Nephron progenitor cell (in vitro differentiated cells): ENCODE measurements around the gene KLHL11.
A peak's percentile ranks its signal among the peaks of the same experiment; 100 is the strongest.

Source experiments
- DNase-seq: peaks from one replicate; pipeline ENCODE4 v3.0.0; 2021
- H3K27ac Mint-ChIP-seq: 2 replicates; pipeline ENCODE4 v1.8.0; 2021; ENCODE audit warnings: mild to moderate bottlenecking, moderate library complexity, mixed read lengths
- H3K27me3 Mint-ChIP-seq: 2 replicates; pipeline ENCODE4 v1.8.0; 2021; ENCODE audit warnings: mild to moderate bottlenecking, low read depth, mixed read lengths; ENCODE audit not compliant: poor library complexity
- H3K36me3 Mint-ChIP-seq: 2 replicates; pipeline ENCODE4 v1.8.0; 2021; ENCODE audit warnings: low read depth, mixed read lengths
- H3K4me1 Mint-ChIP-seq: 2 replicates; pipeline ENCODE4 v1.8.0; 2021; ENCODE audit warnings: mixed read lengths
- H3K4me3 Mint-ChIP-seq: 2 replicates; pipeline ENCODE4 v1.8.0; 2021; ENCODE audit warnings: mild to moderate bottlenecking, moderate library complexity, mixed read lengths
- H3K9me3 Mint-ChIP-seq: 2 replicates; pipeline ENCODE4 v1.8.0; 2021; ENCODE audit warnings: mild to moderate bottlenecking, moderate library complexity, mixed read lengths
- CTCF ChIP-seq: fragments of 200-600 bp; sonication (generic); IDR thresholded peaks from 2 replicates; pipeline ENCODE4 v1.5.0; 2021; ENCODE audit warnings: antibody characterized with exemption

The KLHL11 gene

GRCh38 chr17:41870097-41870496 lies 4.9 kb upstream of the KLHL11 start:
- Mint-ChIP-seq H3K4me1 (peaks cover 3% of the 10 kb centered on the region), H3K36me3 (peaks cover 84% of the 10 kb centered on the region), H3K4me3 (no peak overlapping the region), H3K9me3 (peaks cover 5% of the 10 kb centered on the region), H3K27me3 (no peaks in the 10 kb centered on the region), H3K27ac (no peak overlapping the region)
- no peak for TF ChIP-seq CTCF
- no peak for DNase-seq

GRCh38 chr17:41869426-41869825 lies 4.2 kb upstream of the KLHL11 start:
- no peak for TF ChIP-seq CTCF
- Mint-ChIP-seq H3K27ac (no peak overlapping the region), H3K4me3 (no peak overlapping the region), H3K4me1 (peaks cover 3% of the 10 kb centered on the region), H3K36me3 (peaks cover 78% of the 10 kb centered on the region), H3K27me3 (no peaks in the 10 kb centered on the region), H3K9me3 (no peaks in the 10 kb centered on the region)
- no peak for DNase-seq

- Mint-ChIP-seq H3K27me3 (no peaks in the 10 kb centered on the region), H3K36me3 (peaks cover 71% of the 10 kb centered on the region), H3K9me3 (no peaks in the 10 kb centered on the region), H3K4me3 (no peak overlapping the region), H3K4me1 (peaks cover 3% of the 10 kb centered on the region), H3K27ac (peak overlapping the region; percentile 76)
- DNase-seq: no peak
- no peak for TF ChIP-seq CTCF
Observed at GRCh38 chr17:41868568-41868967, 3.3 kb upstream of the KLHL11 start.

- H3K4me3 Mint-ChIP-seq: no peak overlapping the region
- peaks cover 2% of the 10 kb centered on the region for H3K27me3 Mint-ChIP-seq
- peaks cover 20% of the 10 kb centered on the region for H3K4me1 Mint-ChIP-seq
- no peaks in the 10 kb centered on the region for H3K9me3 Mint-ChIP-seq
- peaks cover 42% of the 10 kb centered on the region for H3K36me3 Mint-ChIP-seq
- DNase-seq: no peak
- H3K27ac Mint-ChIP-seq: peak overlapping the region; percentile 94
- TF ChIP-seq CTCF: no peak
Observed at GRCh38 chr17:41865596-41865893, 322 bp upstream of the KLHL11 start.

GRCh38 chr17:41864498-41864835 lies 756 bp downstream of the KLHL11 start:
- peaks cover 33% of the 10 kb centered on the region for H3K36me3 Mint-ChIP-seq

More at GRCh38 chr17:41864498-41864835, 756 bp downstream of the KLHL11 start:
- TF ChIP-seq CTCF: no peak
- no peak overlapping the region for H3K27ac Mint-ChIP-seq
- no peak overlapping the region for H3K4me3 Mint-ChIP-seq
- DNase-seq: no peak
- no peaks in the 10 kb centered on the region for H3K9me3 Mint-ChIP-seq
- peaks cover 30% of the 10 kb centered on the region for H3K4me1 Mint-ChIP-seq
- H3K27me3 Mint-ChIP-seq: peaks cover 3% of the 10 kb centered on the region
